HEK293T (cell line): Measurements from ENCODE around the gene ARFGEF3.

Experiments
- ARNT ChIP-seq: fragments of 450-650 bp; IDR thresholded peaks from 2 replicates; pipeline ENCODE4 v1.6.1; 2017; ENCODE audit warnings: mild to moderate bottlenecking
- BHLHE40 ChIP-seq: fragments of 450-650 bp; IDR thresholded peaks from 2 replicates; pipeline ENCODE4 v1.6.1; 2016; ENCODE audit warnings: mild to moderate bottlenecking, moderate library complexity, borderline replicate concordance
- ELF4 ChIP-seq: fragments of 450-650 bp; IDR thresholded peaks from 2 replicates; pipeline ENCODE4 v1.6.1; 2017; ENCODE audit warnings: antibody characterized with exemption
- FOXA1 ChIP-seq: fragments of 450-650 bp; IDR thresholded peaks from 2 replicates; pipeline ENCODE4 v1.6.1; 2016; ENCODE audit warnings: mild to moderate bottlenecking
- FOXM1 ChIP-seq: fragments of 450-650 bp; IDR thresholded peaks from 2 replicates; pipeline ENCODE4 v1.6.1; 2017; ENCODE audit warnings: mild to moderate bottlenecking, borderline replicate concordance
- HDGF ChIP-seq: fragments of 450-650 bp; IDR thresholded peaks from 2 replicates; pipeline ENCODE4 v1.6.1; 2017; ENCODE audit warnings: antibody characterized with exemption, borderline replicate concordance
- L3MBTL2 ChIP-seq: fragments of 450-650 bp; conservative IDR thresholded peaks from 2 replicates; pipeline ENCODE4 v1.6.1; 2016; ENCODE audit warnings: mild to moderate bottlenecking
- LEF1 ChIP-seq: fragments of 450-650 bp; IDR thresholded peaks from 2 replicates; pipeline ENCODE4 v1.6.1; 2017; ENCODE audit warnings: mild to moderate bottlenecking, borderline replicate concordance
- SP1 ChIP-seq: fragments of 450-650 bp; IDR thresholded peaks from 2 replicates; pipeline ENCODE4 v1.6.1; 2017
- SUZ12 ChIP-seq: fragments of 450-650 bp; IDR thresholded peaks from 2 replicates; pipeline ENCODE4 v1.6.1; 2016; ENCODE audit warnings: mild to moderate bottlenecking
- TARDBP ChIP-seq: fragments of 450-650 bp; IDR thresholded peaks from 2 replicates; pipeline ENCODE4 v1.6.1; 2016
- TF ChIP-seq, protein P1 (sequence below): fragments of 450-650 bp; IDR thresholded peaks from 2 replicates; pipeline ENCODE4 v1.6.1; 2016

DNA sequence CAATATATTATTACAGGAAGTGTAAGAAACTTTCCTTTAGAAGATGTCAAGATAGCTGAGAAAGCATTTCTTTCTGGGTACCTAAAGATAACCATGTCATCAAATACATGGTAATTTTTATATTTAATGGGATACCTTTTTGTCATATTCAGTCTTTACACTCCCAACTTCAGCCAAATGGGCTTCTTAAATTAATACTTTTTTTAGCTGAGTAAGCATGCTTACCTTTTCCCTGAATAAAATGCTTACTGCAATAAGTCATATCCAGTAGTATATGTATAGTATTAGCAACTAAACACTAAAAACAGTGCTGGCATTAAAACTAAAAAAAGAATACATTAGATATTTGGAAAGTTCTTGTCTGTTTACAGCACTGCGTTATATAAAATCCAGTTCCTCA is 74.0 kb downstream of the ARFGEF3 start:
- TF ChIP-seq, protein P1, sequence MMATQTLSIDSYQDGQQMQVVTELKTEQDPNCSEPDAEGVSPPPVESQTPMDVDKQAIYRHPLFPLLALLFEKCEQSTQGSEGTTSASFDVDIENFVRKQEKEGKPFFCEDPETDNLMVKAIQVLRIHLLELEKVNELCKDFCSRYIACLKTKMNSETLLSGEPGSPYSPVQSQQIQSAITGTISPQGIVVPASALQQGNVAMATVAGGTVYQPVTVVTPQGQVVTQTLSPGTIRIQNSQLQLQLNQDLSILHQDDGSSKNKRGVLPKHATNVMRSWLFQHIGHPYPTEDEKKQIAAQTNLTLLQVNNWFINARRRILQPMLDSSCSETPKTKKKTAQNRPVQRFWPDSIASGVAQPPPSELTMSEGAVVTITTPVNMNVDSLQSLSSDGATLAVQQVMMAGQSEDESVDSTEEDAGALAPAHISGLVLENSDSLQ: no peak
- no peak for TF ChIP-seq L3MBTL2
- TF ChIP-seq TARDBP: no peak
- TF ChIP-seq BHLHE40: no peak
- no peak for TF ChIP-seq HDGF
- no peak for TF ChIP-seq FOXM1
- no peak for TF ChIP-seq ELF4
- TF ChIP-seq FOXA1: no peak
- no peak for TF ChIP-seq SP1
- TF ChIP-seq ARNT: no peak
- no peak for TF ChIP-seq LEF1
- no peak for TF ChIP-seq SUZ12
